Glomerular visceral epithelial cell (primary cell): ENCODE results near the gene CCDC85B.

Source experiments
- DNase-seq: peaks from one replicate; pipeline ENCODE4 v3.0.0-alpha.2; 2016; ENCODE audit errors: extremely low spot score

The CCDC85B gene

GRCh38 chr11:65869643-65870306 lies 20.7 kb upstream of the CCDC85B start:
- no peak for DNase-seq

GRCh38 chr11:65870307-65870658 lies 20.2 kb upstream of the CCDC85B start:
- DNase-seq, result no peak

GRCh38 chr11:65870706-65871681 lies 19.5 kb upstream of the CCDC85B start:
- no peak for DNase-seq

GRCh38 chr11:65871811-65872548 lies 18.5 kb upstream of the CCDC85B start:
- no peak for DNase-seq

GRCh38 chr11:65872586-65873317 lies 17.7 kb upstream of the CCDC85B start, which contains the start of gene EFEMP2:
TSS of gene EFEMP2 (minus strand) at chr11:65872800. CDS start at chr11:65872354, 446 bp downstream.
- DNase-seq, result peak; percentile 56

DNA sequence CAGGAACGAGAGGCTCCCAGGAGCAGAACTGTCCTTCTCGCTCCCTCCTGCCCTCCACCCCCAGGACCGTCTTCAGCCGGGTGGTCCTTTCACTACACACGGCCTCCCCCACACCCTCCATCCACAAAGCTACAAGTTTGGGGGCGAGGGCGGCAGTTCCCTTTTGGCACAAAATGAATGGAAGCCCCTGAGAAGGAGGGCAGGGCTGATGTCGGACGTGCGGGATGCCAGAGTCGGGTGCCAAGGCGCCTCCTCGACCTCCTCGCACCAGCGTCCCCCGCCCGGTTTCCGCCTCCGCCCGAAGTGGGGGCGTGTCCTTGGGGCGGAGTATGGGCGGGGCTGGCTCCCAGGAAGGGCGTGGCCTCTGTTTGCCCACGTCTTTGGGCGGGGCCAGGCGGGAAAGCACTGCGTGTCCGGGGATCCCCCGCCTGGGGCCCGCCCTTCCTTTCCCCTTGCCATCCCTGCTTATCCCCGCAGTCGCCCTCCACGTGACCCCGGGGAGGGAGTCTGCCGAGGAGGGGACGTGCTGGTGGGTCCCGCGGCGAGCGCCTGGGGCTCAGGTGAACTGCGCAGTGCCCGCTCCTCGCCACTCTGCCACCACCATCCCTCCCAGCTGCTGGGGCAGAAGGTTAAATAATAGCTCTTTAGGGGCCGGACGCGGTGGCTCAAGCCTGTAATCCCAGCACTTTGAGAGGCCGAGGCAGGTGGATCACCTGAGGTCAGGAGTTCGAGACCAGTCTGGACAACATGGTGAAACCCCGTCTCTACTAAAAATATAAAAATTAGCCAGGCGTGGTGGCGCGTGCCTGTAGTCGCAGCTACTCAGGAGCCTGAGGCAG lies 16.9 kb upstream of the CCDC85B start:
- peak; percentile 95 for DNase-seq

- no peak for DNase-seq
Observed at GRCh38 chr11:65879617-65880016, 10.9 kb upstream of the CCDC85B start, which contains the start of gene CTSW. TSS of gene CTSW (plus strand) at chr11:65879837. CDS start at chr11:65879855, 18 bp downstream.

DNA sequence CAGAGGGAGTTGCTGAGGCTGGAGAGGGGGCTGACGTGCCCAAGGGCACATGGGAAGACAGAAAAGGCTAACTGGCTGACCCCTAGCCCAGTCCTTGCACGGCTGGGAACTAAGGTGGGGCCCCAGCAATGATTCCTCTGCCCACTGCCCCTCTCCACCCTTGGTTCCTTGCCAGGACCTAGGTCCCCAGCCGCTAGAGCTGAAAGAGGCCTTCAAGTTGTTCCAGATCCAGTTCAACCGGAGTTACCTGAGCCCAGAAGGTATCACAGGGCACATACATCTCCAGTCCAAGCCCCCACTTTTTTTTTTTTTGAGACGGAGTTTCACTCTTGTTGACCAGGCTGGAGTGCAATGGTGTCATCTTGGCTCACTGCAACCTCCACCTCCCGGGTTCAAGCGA lies 10.4 kb upstream of the CCDC85B start:
- DNase-seq, result no peak

DNA sequence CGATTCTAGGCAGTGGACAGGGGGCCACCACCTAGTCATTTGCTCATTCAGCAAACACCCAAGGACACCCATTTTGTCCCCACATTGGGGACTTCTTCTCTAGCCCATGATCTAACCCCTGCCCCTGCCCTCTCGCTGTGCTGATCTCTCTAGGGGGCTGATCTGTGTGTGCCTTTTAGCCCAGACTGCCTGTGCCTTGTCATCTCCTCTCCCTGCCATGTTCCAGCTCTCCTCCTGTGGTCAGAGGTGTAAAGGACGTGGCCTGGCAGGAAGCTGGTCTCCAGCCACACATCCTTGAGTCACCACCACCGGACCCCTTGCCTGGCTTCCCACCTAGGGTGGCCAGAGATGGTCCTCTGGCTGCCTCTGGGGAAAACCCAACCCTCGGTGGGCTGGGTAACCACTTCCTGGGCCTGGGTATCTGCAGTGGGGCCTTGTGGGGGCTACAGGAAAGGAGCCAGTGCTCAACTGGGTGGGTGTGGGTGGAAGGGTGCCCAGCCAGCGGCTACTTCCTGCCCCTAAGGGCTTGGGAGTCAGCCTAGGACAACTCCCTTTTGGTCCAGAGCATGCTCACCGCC lies 9.5 kb upstream of the CCDC85B start:
- peak; percentile 75 for DNase-seq

DNA sequence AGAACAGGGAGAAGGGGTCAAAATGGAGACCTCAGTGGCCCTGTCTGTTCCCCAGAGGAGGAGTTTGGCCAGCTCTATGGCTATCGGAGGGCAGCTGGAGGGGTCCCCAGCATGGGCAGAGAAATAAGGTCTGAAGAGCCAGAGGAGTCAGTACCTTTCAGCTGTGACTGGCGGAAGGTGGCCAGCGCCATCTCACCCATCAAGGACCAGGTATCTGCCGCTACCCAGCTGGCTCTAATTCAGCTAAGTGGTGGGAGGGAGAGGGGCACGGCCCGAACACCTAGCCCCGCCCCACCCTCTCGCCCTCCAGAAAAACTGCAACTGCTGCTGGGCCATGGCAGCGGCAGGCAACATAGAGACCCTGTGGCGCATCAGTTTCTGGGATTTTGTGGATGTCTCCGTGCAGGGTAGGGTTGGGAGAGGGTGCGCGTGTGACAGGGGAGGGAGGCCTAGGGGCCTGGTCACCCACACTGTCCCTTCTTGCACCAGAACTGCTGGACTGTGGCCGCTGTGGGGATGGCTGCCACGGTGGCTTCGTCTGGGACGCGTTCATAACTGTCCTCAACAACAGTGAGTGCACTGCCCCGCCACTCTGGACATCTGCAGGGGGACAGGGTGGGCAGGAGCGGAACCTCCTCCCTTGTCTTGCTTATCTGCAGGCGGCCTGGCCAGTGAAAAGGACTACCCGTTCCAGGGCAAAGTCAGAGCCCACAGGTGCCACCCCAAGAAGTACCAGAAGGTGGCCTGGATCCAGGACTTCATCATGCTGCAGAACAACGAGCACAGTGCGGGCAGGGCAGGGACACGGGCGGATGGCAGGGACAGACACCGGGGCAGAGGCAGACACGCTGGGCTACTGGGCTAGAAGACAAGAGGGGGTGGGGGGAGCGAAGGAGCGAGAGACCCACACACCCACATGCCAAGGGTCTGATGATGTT lies 8.1 kb upstream of the CCDC85B start:
- no peak for DNase-seq

- DNase-seq, result no peak
Observed at GRCh38 chr11:65883058-65883761, 7.3 kb upstream of the CCDC85B start.

GRCh38 chr11:65883786-65884715 lies 6.4 kb upstream of the CCDC85B start:
- DNase-seq, result no peak

- DNase-seq, result peak; percentile 82
Observed at GRCh38 chr11:65884716-65885092, 5.8 kb upstream of the CCDC85B start.

DNA sequence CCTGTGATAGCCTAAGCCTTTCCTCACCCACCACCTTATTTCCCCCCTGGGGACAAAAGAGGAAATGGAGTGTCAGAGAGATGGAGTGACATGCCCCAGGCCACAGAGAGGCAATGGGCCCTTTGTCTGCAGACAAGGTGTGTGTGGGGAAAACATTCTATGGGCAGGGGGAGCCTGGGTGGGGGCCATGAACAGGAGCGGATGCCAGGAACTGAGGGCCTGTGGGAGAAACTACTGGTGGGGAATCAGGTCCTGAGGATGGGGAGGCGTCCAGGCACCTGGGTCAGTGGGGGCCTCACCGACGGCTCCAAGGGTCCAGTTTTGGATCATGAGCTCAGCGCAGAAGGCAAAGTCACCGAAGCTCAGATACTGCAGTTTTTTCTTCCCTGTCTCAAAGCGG lies 5.2 kb upstream of the CCDC85B start:
- no peak for DNase-seq

DNA sequence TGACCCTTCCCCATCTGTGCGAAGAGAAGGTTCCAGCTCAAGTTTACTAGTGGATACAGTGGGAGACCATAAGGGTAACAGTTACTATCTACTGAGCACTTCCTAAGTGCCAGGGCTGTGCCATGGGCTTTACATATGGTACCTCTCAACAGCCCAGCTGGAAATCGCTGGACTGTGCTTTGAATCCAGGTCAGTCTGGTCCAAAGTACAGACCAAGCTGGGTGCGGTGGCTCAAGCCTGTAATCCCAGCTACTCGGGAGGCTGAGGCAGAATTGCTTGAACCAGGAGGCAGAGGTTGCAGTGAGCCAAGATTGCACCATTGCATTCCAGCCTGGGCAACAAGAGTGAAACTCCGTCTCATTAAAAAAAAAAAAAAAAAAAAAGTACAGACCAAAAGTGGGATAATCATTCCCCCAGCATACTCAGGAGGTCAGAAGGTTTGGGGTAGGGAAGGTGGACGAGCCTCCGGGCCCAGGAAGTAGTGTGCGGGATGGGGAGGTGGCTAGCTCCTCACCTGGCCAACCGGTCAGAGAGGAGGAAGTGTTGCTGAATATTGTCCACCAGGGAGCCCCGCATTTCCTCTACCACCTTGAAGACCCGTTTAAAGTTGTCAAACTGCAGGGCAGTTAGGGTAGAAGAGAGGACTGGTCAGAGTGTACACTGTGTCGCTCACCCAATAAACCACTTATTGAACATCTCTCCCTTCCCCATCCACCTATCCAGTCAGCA lies 4.5 kb upstream of the CCDC85B start:
- DNase-seq, result no peak

GRCh38 chr11:65886826-65887722 lies 3.4 kb upstream of the CCDC85B start:
- no peak for DNase-seq
